ENCODE results near the gene SGMS1.

Gene SGMS1

GRCh38 chr10:50260791-50261281, 362.9 kb downstream of the SGMS1 start:
- H3K4me3 ChIP-seq (replicated peaks; ENCODE audit: low read depth, low read length): no peak overlapping the region
- no peak for DNase-seq (ENCODE audit: low read depth)
- TF ChIP-seq CTCF (IDR thresholded peaks at IDR 0.05; ENCODE audit: low read length, missing control alignments): no peak

All from fibroblast of pulmonary artery (primary cell).